Subcutaneous abdominal adipose tissue (tissue), 5 donors: ENCODE measurements around the gene COG5.
"Not testable (repeated sequence)": the region's sequence is repeated elsewhere in the genome, so short reads cannot be mapped to it uniquely, and the experiment has no call there.

Experiments used
- H3K27ac ChIP-seq: one replicate; pipeline ENCODE4 v1.7.0; 2013; ENCODE audit warnings: low read depth, mild to moderate bottlenecking, inconsistent platforms, low read length, moderate library complexity
- H3K27me3 ChIP-seq, 5 donors: one replicate each; pipeline ENCODE4 v1.7.0; 2013; ENCODE audit warnings: low read length in 5 of 5, inconsistent platforms in 1 of 5; ENCODE audit not compliant: control insufficient read depth in 5 of 5, insufficient read depth in 4 of 5
- H3K36me3 ChIP-seq, 5 donors: one replicate each; pipeline ENCODE4 v1.7.0; 2013; ENCODE audit warnings: low read length in 5 of 5; ENCODE audit not compliant: control insufficient read depth in 5 of 5, insufficient read depth in 5 of 5
- H3K4me1 ChIP-seq, 5 donors: one replicate each; pipeline ENCODE4 v1.7.0; 2013; ENCODE audit warnings: low read length in 5 of 5, mild to moderate bottlenecking in 3 of 5, moderate library complexity in 1 of 5; ENCODE audit not compliant: control insufficient read depth in 5 of 5, insufficient read depth in 5 of 5
- H3K4me3 ChIP-seq, 5 donors: one replicate each; pipeline ENCODE4 v1.7.0; 2013; ENCODE audit warnings: low read length in 5 of 5, low read depth in 1 of 5
- H3K9ac ChIP-seq, 5 donors: one replicate each; pipeline ENCODE4 v1.7.0; 2013; ENCODE audit warnings: low read length in 5 of 5, mild to moderate bottlenecking in 4 of 5, moderate library complexity in 3 of 5
- H3K9me3 ChIP-seq, 5 donors: one replicate each; pipeline ENCODE4 v1.7.0; 2013; ENCODE audit warnings: low read length in 5 of 5; ENCODE audit not compliant: control insufficient read depth in 5 of 5
- donor health status: healthy.
- donor health status: healthy.
- donor health status: healthy.
- donor health status: healthy.
- donor health status: healthy.

Gene COG5

DNA sequence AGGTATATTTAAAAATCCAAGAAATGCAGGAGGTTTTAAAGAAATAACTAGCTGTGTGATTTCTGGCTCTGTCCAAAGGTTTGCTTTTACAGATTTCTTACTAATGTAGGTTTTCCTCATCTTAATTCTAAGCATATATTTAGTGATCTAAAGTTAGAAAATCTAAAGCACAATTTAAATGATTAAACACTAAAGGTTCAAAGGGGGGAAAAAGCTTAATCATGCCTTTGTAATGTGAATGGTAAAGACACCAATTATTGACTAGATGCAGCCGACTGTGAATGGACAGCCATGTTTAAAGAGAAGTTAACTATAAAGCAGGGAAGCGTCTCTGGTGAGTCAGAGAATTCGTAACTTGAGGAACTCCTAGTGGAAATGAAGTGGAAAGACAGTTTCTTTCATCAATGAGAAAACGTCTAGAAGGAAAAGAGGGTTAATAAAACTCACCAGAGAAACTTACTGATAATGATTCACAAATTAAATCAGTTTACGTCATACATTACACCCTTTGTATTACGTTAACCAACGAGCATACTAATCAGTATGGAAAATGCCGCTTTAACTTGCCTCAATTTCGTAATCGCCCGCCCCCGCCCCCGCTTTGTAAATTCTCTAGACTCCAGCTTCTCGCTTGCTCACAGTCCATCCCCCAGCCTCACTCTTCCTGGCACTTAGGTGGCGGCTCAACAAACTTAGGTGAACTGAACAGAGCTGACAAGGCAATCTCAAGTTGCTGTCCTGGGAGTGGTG, 396.1 kb downstream of the COG5 start:
- H3K27ac ChIP-seq: peak overlapping the region; percentile 99
- peaks cover 8 to 28% (median 24%) of the 10 kb centered on the region in 5 donors for H3K4me1 ChIP-seq
- H3K9me3 ChIP-seq: peaks cover 0 to 2% (median 0%) of the 10 kb centered on the region in 5 donors
- no peaks in the 10 kb centered on the region for H3K27me3 ChIP-seq
- peaks cover 0 to 3% (median 0%) of the 10 kb centered on the region in 5 donors for H3K36me3 ChIP-seq
- peak overlapping the region; percentile 66 to 98 (median 83) for H3K4me3 ChIP-seq
- H3K9ac ChIP-seq: peak overlapping the region; percentile 74 to 98 (median 83)

DNA sequence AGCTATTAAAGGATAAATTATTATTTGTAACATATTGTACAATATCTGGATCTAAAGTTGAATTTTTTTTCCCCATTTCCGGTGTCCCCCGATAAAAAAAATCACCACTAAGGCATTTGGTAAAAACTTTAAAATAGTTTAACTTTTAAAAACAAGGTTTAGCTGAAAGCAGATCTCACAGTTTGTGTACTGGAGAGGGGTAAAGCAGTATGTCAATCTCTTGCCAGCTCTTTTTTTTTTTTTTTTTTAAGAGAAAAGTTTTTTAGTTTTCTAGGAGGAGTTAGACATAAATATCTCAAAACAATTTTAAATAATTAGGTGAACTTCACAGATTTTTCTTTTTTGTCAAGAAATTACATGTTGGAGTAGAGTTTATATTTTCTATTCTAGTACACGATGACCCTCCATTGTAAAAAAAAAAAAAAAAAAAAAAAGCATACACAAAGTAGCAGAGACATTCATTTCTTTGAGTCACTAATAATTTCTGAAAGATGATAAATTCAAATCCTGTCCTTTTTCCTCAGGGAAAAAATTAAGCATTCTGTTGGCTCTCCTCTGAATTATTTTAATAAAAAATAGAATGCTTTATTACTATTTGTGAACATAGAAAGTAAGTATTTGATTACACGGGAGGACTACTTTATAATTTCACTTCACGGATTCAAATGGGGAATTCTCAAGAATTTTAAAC, 396.8 kb downstream of the COG5 start:
- H3K4me1 ChIP-seq: peaks cover 8 to 26% (median 22%) of the 10 kb centered on the region in 5 donors
- H3K9me3 ChIP-seq: peaks cover 0 to 2% (median 0%) of the 10 kb centered on the region in 5 donors
- H3K36me3 ChIP-seq: peaks cover 0 to 3% (median 0%) of the 10 kb centered on the region in 5 donors
- H3K27ac ChIP-seq: peak overlapping the region; percentile 99
- no peaks in the 10 kb centered on the region for H3K27me3 ChIP-seq
- peak overlapping the region; percentile 74 to 98 (median 83) for H3K9ac ChIP-seq
- peak overlapping the region; percentile 66 to 98 (median 83) for H3K4me3 ChIP-seq

DNA sequence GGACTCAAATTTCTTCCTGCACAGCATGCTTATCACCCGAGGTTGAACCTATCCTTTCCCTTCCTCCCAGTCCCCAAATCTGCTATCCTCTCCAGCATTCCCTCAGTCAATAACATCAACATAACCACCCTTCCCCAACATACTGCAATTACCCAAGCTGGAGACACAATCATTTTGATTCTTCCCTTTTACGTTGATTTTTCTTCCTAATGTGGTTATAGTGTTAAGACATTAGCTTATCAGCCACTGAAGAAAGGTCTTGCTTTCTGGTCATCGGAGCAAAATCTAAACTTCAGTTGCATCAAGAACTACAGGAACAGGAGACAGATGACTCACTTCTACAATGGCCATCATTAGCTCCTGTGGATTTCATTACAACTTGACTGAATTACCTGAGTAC, 398.4 kb downstream of the COG5 start:
- Histone ChIP-seq H3K27ac (no peak overlapping the region), H3K27me3 (no peaks in the 10 kb centered on the region), H3K4me3 (no peak overlapping the region), H3K9me3 (peaks cover 0 to 2% (median 0%) of the 10 kb centered on the region in 5 donors), H3K9ac (no peak overlapping the region), H3K36me3 (peaks cover 0 to 5% (median 0%) of the 10 kb centered on the region in 5 donors), H3K4me1 (peaks cover 8 to 14% (median 13%) of the 10 kb centered on the region in 5 donors)

DNA sequence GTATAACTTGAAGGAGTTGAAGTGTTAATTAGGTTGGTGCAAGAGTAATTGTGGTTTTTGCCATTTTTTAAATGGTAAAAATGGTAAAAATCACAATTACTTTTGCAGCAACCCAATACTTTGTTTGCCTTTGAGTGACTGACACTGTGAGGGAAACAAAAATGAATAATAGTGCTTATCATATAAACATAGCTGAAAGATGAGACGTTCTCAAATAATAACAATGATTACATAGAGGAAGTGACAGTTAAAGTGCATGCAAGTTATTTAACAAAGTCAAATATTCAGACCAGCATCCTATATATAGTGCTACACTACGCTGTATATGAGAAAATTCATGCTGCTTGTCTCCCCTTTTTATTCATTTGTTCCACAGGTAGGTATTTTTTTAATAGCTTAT, 399.6 kb downstream of the COG5 start:
- Histone ChIP-seq H3K27ac (no peak overlapping the region), H3K36me3 (peaks cover 0 to 14% (median 6%) of the 10 kb centered on the region in 5 donors), H3K9ac (no peak overlapping the region), H3K27me3 (no peaks in the 10 kb centered on the region), H3K4me1 (peaks cover 4 to 13% (median 8%) of the 10 kb centered on the region in 5 donors), H3K4me3 (no peak overlapping the region), H3K9me3 (peaks cover 0 to 2% (median 0%) of the 10 kb centered on the region in 5 donors)

DNA sequence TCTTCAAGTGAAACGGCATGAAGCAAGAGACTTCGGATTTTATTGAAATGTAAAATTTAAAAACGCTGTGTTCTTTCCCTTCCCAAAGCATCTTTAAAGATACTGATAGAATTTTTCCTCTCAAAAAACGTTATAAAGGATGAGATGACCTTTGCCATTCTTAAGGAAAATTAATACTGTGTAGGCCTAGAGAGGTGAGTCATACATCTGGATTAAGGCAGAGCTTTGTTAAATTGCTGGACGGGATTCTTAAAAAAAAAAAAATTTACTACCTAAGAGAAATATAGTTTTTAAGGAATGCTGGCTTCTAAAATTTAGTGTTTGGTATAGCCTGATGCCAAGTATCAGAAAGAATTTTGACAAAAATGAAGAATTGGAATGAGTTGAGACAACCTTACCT, 401.2 kb downstream of the COG5 start:
- H3K9ac ChIP-seq: no peak overlapping the region
- peaks cover 0 to 7% (median 4%) of the 10 kb centered on the region in 5 donors for H3K4me1 ChIP-seq
- H3K4me3 ChIP-seq: no peak overlapping the region
- H3K9me3 ChIP-seq: no peaks in the 10 kb centered on the region
- peaks cover 0 to 20% (median 10%) of the 10 kb centered on the region in 5 donors for H3K36me3 ChIP-seq
- H3K27me3 ChIP-seq: no peaks in the 10 kb centered on the region
- no peak overlapping the region for H3K27ac ChIP-seq

DNA sequence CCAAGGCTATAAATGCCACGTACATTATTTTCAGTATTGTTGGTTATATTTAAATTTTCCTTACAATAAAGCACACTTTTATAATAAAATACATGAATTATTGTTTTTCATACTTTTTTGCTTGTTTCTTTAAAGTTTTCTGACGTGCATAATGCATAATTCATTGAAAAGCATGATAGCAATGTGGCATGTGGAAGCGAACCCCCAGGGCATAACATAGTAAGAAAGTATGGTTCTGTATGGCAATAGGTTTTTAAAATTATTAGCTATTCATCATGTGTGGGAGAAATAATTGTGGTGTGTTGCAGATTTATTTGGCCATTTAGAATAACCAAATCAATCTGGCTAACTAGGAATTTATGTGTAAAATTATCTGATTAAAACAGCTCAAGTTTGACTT, 402.3 kb downstream of the COG5 start:
- H3K27ac ChIP-seq: no peak overlapping the region
- H3K9ac ChIP-seq: no peak overlapping the region
- no peaks in the 10 kb centered on the region for H3K9me3 ChIP-seq
- H3K4me3 ChIP-seq: no peak overlapping the region
- no peaks in the 10 kb centered on the region for H3K27me3 ChIP-seq
- H3K36me3 ChIP-seq: peaks cover 4 to 23% (median 16%) of the 10 kb centered on the region in 5 donors
- H3K4me1 ChIP-seq: peaks cover 0 to 7% (median under 1%) of the 10 kb centered on the region in 5 donors

DNA sequence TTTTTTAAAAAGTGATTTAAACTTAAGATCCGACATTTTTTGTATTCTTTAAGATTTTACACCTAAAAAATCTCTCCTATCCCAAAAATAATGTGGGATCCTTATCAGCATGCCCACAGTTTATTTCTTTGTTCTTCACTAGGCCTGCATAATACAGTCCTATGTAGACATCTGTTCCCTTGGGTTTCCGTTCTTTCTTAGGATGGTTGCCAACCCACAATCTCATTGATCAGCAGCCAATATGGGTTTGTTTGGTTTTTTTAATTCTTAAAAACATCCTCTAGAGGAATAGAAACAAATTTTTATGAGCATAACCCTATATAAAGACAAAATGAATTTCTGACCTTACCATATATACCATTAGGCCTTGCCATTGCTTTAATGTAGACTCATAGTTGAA, 403.3 kb downstream of the COG5 start:
- H3K27me3 ChIP-seq: no peaks in the 10 kb centered on the region
- H3K27ac ChIP-seq: no peak overlapping the region
- H3K4me3 ChIP-seq: no peak overlapping the region
- H3K9ac ChIP-seq: peak overlapping the region in 1 of 5 donors; percentile 51
- peaks cover 0 to 7% (median 0%) of the 10 kb centered on the region in 5 donors for H3K4me1 ChIP-seq
- H3K36me3 ChIP-seq: peaks cover 4 to 23% (median 16%) of the 10 kb centered on the region in 5 donors
- H3K9me3 ChIP-seq: no peaks in the 10 kb centered on the region

DNA sequence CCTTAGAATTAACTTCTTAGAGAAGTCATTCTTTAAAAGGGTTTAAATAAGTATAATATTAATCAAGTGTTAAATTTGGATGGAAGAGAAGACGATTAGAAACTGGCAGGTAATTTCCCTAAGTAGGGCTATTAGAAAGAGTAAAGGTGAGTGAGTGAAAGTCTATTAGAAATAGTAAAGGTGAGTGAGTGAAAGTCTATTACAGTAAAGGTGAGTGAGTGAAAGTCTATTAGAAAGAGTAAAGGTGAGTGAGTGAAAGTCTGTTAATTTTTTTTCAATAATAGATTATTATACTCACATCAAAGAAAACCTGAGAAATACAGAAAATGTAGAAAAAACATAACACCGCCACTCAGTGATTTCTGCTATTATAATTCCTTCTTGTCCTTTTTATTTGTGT, 405.7 kb downstream of the COG5 start:
- no peak overlapping the region for H3K9ac ChIP-seq
- H3K9me3 ChIP-seq: no peaks in the 10 kb centered on the region
- no peak overlapping the region for H3K4me3 ChIP-seq
- no peak overlapping the region for H3K27ac ChIP-seq
- peaks cover 7 to 32% (median 24%) of the 10 kb centered on the region in 5 donors for H3K36me3 ChIP-seq
- no peaks in the 10 kb centered on the region for H3K27me3 ChIP-seq
- H3K4me1 ChIP-seq: peaks cover 0 to 16% (median 14%) of the 10 kb centered on the region in 5 donors

DNA sequence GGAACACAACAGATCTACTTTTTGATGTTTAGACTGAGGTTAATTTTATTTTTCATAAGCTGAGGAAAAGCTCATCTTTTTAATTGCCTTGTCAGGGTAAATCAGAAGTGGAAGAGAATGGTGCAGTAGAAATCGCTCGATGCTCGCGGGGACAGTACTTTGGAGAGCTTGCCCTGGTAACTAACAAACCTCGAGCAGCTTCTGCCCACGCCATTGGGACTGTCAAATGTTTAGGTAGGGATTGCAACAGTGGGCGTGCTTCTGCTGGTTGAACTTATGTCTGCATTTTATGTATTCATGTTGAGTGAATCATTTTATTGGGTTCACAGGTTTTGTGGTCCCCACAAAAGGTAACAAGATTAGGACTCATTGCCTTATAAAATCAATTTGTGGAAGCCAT, 406.6 kb downstream of the COG5 start:
- peaks cover 7 to 38% (median 26%) of the 10 kb centered on the region in 5 donors for H3K36me3 ChIP-seq
- no peak overlapping the region for H3K27ac ChIP-seq
- H3K4me1 ChIP-seq: peaks cover 0 to 16% (median 14%) of the 10 kb centered on the region in 5 donors
- no peak overlapping the region for H3K9ac ChIP-seq
- H3K27me3 ChIP-seq: no peaks in the 10 kb centered on the region
- no peaks in the 10 kb centered on the region for H3K9me3 ChIP-seq
- H3K4me3 ChIP-seq: no peak overlapping the region

DNA sequence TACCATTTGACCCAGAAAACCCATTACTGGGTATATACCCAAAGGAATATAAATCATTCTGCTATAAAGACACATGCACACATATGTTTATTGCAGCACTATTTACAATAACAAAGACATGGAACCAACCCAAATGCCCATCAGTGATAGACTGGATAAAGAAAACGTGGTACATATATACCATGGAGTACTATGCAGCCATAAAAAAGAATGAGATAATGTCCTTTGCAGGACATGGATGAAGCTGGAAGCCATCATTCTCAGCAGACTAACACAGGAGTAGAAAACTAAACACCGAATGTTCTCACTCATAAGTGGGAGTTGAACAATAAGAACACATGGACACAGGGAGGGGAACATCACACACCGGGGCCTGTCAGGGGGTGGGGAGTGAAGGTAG, 408.0 kb downstream of the COG5 start:
- H3K4me3 ChIP-seq, H3K27me3 ChIP-seq, H3K9me3 ChIP-seq, H3K27ac ChIP-seq, H3K9ac ChIP-seq: not testable (repeated sequence)
- Histone ChIP-seq H3K4me1 (peaks cover 0 to 16% (median 14%) of the 10 kb centered on the region in 5 donors), H3K36me3 (peaks cover 7 to 41% (median 31%) of the 10 kb centered on the region in 5 donors)
